Esophagus squamous epithelium (tissue), 5 donors: ENCODE measurements around the gene CANX. TPM values are rescaled to one million over a fixed set of nuclear protein-coding genes. Genes with fewer than 3 reads are reported as not detected.

Experiments
- DNase-seq: peaks from one replicate; lab custom pipeline; 2025; lab: John Stamatoyannopoulos, UW
- H3K27ac ChIP-seq, 4 donors: fragments of 200-600 bp; sonication (generic); one replicate each; pipeline ENCODE4 v1.5.1; 2016 to 2019; ENCODE audit warnings: mild to moderate bottlenecking in 1 of 4
- H3K27me3 ChIP-seq, 4 donors: fragments of 200-600 bp; sonication (generic); 1 replicate in 3 of 4; 2 replicates in 1 of 4; pipeline versions ENCODE4 v1.5.1 to v1.6.0; 2017 to 2021; ENCODE audit warnings: antibody characterized with exemption in 1 of 4
- H3K36me3 ChIP-seq, 3 donors: fragments of 200-600 bp; sonication (generic); one replicate each; pipeline ENCODE4 v1.5.1; 2016 to 2019
- H3K4me1 ChIP-seq, 3 donors: fragments of 200-600 bp; sonication (generic); one replicate each; pipeline ENCODE4 v1.5.1; 2017 to 2019
- H3K4me3 ChIP-seq, 4 donors: fragments of 200-600 bp; sonication (generic); 1 replicate in 3 of 4; 2 replicates in 1 of 4; pipeline ENCODE4 v1.5.1; 2016 to 2019; ENCODE audit warnings: mild to moderate bottlenecking in 2 of 4, moderate library complexity in 1 of 4
- H3K9me3 ChIP-seq, 3 donors: fragments of 200-600 bp; sonication (generic); one replicate each; pipeline ENCODE4 v1.5.1; 2016 to 2019
- CTCF ChIP-seq, 6 experiments: fragments of 450-650 bp in 4 of 6; fragments of 200-600 bp in 2 of 6; sonication (generic) in 2 of 6; IDR thresholded peaks; one replicate each; pipeline ENCODE4 v1.5.1; 2016 to 2019; ENCODE audit warnings: antibody characterized with exemption in 6 of 6, mild to moderate bottlenecking in 4 of 6, moderate library complexity in 4 of 6
- POLR2A ChIP-seq, 4 donors: fragments of 450-650 bp; IDR thresholded peaks; one replicate each; pipeline ENCODE4 v1.6.1; 2017; ENCODE audit warnings: antibody characterized with exemption in 4 of 4, mild to moderate bottlenecking in 4 of 4, moderate library complexity in 3 of 4
- WGBS, 2 donors: methylation state at CpG; one replicate each; pipeline ENCODE4 v1.1.5; 2018; 5-methylcytosine and 5-hydroxymethylcytosine counted together
- intact Hi-C: fragments of 100-400 bp; cut with DNase I; formaldehyde crosslinking; loops from one replicate; pipeline ENCODE4 v1.15.0; 2022
- total RNA-seq, 4 donors: library from RNA; depleted of rRNA; stranded (reverse); fragments of >200 nt; gene quantifications; one replicate each; pipeline ENCODE4 v1.1.0, GENCODE V29; 2016
- donor health status: DM: yes; HTN: yes; CAD: no.

The CANX gene
- total RNA-seq, 4 donors from 2014 or later, result 200 to 321 (median 252) TPM

- Histone ChIP-seq H3K4me1 (peaks cover 15 to 31% (median 23%) of the 10 kb centered on the region in 3 donors), H3K27me3 (no peaks in the 10 kb centered on the region), H3K36me3 (peaks cover 12 to 58% (median 40%) of the 10 kb centered on the region in 3 donors), H3K9me3 (no peaks in the 10 kb centered on the region), H3K27ac (no peak overlapping the region), H3K4me3 (no peak overlapping the region)
- 57 to 58% methylated on average over 3 of the region's 3 CpGs for WGBS, 2 donors
- DNase-seq, result no peak
- TF ChIP-seq POLR2A (IDR thresholded peaks at IDR 0.05) (no peak), CTCF (IDR thresholded peaks at IDR 0.05) (no peak)
- intact Hi-C loops, result no loop called here
Observed at GRCh38 chr5:179730356-179730755, 31.6 kb downstream of the CANX start.

DNA sequence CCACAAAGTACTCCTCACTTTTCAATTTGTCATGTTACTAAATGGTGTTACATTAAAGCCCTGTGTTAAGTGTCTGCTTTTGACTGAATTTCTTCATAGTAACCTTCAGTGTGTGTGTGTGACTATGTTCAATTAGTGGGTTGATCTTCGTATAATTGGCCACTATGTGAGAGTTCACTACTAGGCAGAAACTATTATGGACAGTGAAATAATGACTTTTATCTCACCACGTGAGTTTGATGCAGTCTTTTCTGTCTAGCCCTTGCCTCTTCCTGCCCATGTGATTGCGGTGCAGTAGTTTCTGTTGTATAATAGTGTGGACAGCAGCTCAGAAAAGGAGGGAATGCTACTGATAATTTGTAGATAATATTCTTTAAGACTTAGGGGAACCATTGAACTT is 32.1 kb downstream of the CANX start:
- Histone ChIP-seq H3K9me3 (no peaks in the 10 kb centered on the region), H3K27me3 (no peaks in the 10 kb centered on the region), H3K27ac (no peak overlapping the region), H3K36me3 (peaks cover 8 to 58% (median 36%) of the 10 kb centered on the region in 3 donors), H3K4me3 (no peak overlapping the region), H3K4me1 (peaks cover 15 to 36% (median 27%) of the 10 kb centered on the region in 3 donors)
- no peak for TF ChIP-seq POLR2A (IDR thresholded peaks at IDR 0.05)
- no peak for TF ChIP-seq CTCF (IDR thresholded peaks at IDR 0.05)
- intact Hi-C loops, result no loop called here
- WGBS, 2 donors, result 73 to 85% methylated on average over 3 of the region's 3 CpGs
- no peak for DNase-seq

DNA sequence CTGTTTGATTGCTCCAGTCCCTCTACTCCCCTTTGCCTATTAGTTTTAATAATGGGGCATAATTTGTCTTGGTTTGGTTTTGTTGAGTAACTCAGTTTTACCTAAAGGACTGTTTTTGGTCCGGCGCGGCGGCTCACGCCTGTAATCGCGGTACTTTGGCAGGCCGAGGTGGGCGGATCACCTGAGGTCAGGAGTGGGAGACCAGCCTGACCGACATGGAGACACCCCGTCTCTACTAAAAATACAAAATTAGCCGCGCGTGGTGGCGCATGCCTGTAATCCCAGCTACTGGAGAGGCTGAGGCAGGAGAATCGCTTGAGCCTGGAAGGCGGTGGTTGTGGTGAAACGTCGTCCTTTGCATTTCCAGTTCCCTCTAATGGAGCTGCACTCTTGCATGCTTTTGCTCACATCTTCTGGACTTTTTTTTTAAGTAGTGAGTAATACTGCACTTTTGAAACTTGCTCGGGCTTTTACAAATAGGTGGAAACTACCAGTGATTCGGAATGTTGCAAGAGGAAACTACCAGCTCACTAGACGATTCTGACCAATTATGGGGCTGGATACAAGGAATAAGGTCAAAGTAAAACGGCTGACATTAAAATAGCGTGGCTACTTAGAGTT is 33.1 kb downstream of the CANX start:
- no peak for TF ChIP-seq CTCF (IDR thresholded peaks at IDR 0.05)
- no peak for TF ChIP-seq POLR2A (IDR thresholded peaks at IDR 0.05)
- WGBS, 2 donors, result 41 to 43% methylated on average over 24 of the region's 24 CpGs
- H3K36me3 ChIP-seq, result peaks cover 0 to 49% (median 25%) of the 10 kb centered on the region in 3 donors
- H3K27ac ChIP-seq, result peak overlapping the region; percentile 89 to 99 (median 96)
- H3K4me1 ChIP-seq, result peaks cover 15 to 46% (median 27%) of the 10 kb centered on the region in 3 donors
- no peaks in the 10 kb centered on the region for H3K27me3 ChIP-seq
- DNase-seq, result no peak
- peak overlapping the region; percentile 67 to 98 (median 90) for H3K4me3 ChIP-seq
- intact Hi-C loops, result no loop called here
- no peaks in the 10 kb centered on the region for H3K9me3 ChIP-seq

GRCh38 chr5:179732412-179732917 is 33.7 kb downstream of the CANX start, which contains the start of gene MAML1:
Gene MAML1 (plus strand): TSS chr5:179732822. CDS start chr5:179733113, 291 bp downstream.
- WGBS, 2 donors, result 0% methylated on average over 17 to 25 of the region's 41 CpGs
- H3K27ac ChIP-seq, result peak within 1 kb of the TSS; percentile 89 to 99 (median 96)
- peaks cover 15 to 52% (median 27%) of the 10 kb centered on the region in 3 donors for H3K4me1 ChIP-seq
- H3K27me3 ChIP-seq, result no peaks in the 10 kb centered on the region
- H3K36me3 ChIP-seq, result peaks cover 0 to 48% (median 20%) of the 10 kb centered on the region in 3 donors
- no peak for TF ChIP-seq CTCF (IDR thresholded peaks at IDR 0.05)
- TF ChIP-seq POLR2A (IDR thresholded peaks at IDR 0.05), result peak in 2 of 4 donors; percentile 50 to 81
- intact Hi-C loops, result no loop called here
- no peaks in the 10 kb centered on the region for H3K9me3 ChIP-seq
- DNase-seq, result peak; percentile 99
- peak within 1 kb of the TSS; percentile 67 to 98 (median 90) for H3K4me3 ChIP-seq
